22Rv1 (cell line): ENCODE measurements around the gene SAMD11.

Experiments
- CTCF ChIP-seq: fragments of 450-650 bp; IDR thresholded peaks from 2 replicates; pipeline ENCODE4 v1.5.1; 2017; ENCODE audit warnings: mild to moderate bottlenecking
- ZFX ChIP-seq: fragments of 450-650 bp; IDR thresholded peaks from 2 replicates; pipeline ENCODE4 v1.6.1; 2017; ENCODE audit warnings: antibody characterized with exemption, borderline replicate concordance

GRCh38 chr1:886760-887159 is 37.0 kb upstream of the SAMD11 start:
- TF ChIP-seq CTCF (no peak), ZFX (no peak)
